Activated T-helper 1 cell treated with anti-CD3 and anti-CD28 coated beads, Interleukin-2, amount 50 U/mL, for 16 hours (primary cell): ENCODE data around the gene TNXB.

Source experiments
- DNase-seq, 2 donors: peaks; one replicate each; pipeline ENCODE4 v3.0.0-alpha.2; 2020; ENCODE audit warnings: low read depth in 1 of 2, low spot score in 1 of 2

Gene TNXB

GRCh38 chr6:32140420-32141046 is 31.4 kb upstream of the TNXB start:
- no peak for DNase-seq

- DNase-seq, result no peak
Observed at GRCh38 chr6:32139590-32139989, 30.5 kb upstream of the TNXB start.

- no peak for DNase-seq
Observed at GRCh38 chr6:32137454-32137853, 28.3 kb upstream of the TNXB start.

GRCh38 chr6:32133786-32134185 is 24.6 kb upstream of the TNXB start:
- no peak for DNase-seq

GRCh38 chr6:32132110-32132509 is 23.0 kb upstream of the TNXB start:
- no peak for DNase-seq

GRCh38 chr6:32131439-32131948 is 22.4 kb upstream of the TNXB start:
- DNase-seq, result no peak

GRCh38 chr6:32129297-32130088 is 20.4 kb upstream of the TNXB start:
- no peak for DNase-seq

GRCh38 chr6:32128751-32129296 is 19.7 kb upstream of the TNXB start:
- no peak for DNase-seq

GRCh38 chr6:32127717-32128592 is 18.8 kb upstream of the TNXB start, which contains the start of gene ATF6B:
TSS of gene ATF6B (minus strand) at chr6:32128246. CDS start at chr6:32128207, 39 bp downstream.
- peak; percentile 89 to 95 for DNase-seq

- no peak for DNase-seq
Observed at GRCh38 chr6:32127409-32127716, 18.2 kb upstream of the TNXB start.

- DNase-seq, result no peak
Observed at GRCh38 chr6:32126880-32127279, 17.7 kb upstream of the TNXB start.

GRCh38 chr6:32123681-32124080 is 14.5 kb upstream of the TNXB start:
- DNase-seq, result no peak

- no peak for DNase-seq
Observed at GRCh38 chr6:32120573-32121059, 11.5 kb upstream of the TNXB start.

- DNase-seq, result peak; percentile 30 to 49
Observed at GRCh38 chr6:32118782-32119628, 9.9 kb upstream of the TNXB start.

GRCh38 chr6:32117461-32117860 is 8.3 kb upstream of the TNXB start:
- DNase-seq, result no peak

- no peak for DNase-seq
Observed at GRCh38 chr6:32116674-32117073, 7.5 kb upstream of the TNXB start.

- DNase-seq, result no peak
Observed at GRCh38 chr6:32115623-32116022, 6.5 kb upstream of the TNXB start.

GRCh38 chr6:32114796-32115195 is 5.7 kb upstream of the TNXB start:
- no peak for DNase-seq

- no peak for DNase-seq
Observed at GRCh38 chr6:32113386-32114352, 4.5 kb upstream of the TNXB start.
